Upper lobe of right lung (tissue), 1 donor: Measurements from ENCODE around the gene TENM4. TPM values are rescaled to one million over a fixed set of nuclear protein-coding genes. Genes with fewer than 3 reads are reported as not detected.

Source experiments
- ATAC-seq: fragments of 200-7000 bp; cut with Tn5 transposase; one replicate; pipeline ENCODE4 v1.9.1; 2020; ENCODE audit warnings: mild to moderate bottlenecking, moderate library complexity
- DNase-seq: peaks from one replicate; pipeline ENCODE4 v3.0.0-alpha.2; 2020
- H3K27ac ChIP-seq: fragments of 200-600 bp; one replicate; pipeline ENCODE4 v1.8.0; 2022
- H3K27me3 ChIP-seq: fragments of 200-600 bp; one replicate; pipeline ENCODE4 v1.8.0; 2022; ENCODE audit warnings: mild to moderate bottlenecking
- H3K36me3 ChIP-seq: fragments of 200-600 bp; one replicate; pipeline ENCODE4 v1.8.0; 2022
- H3K4me1 ChIP-seq: fragments of 200-600 bp; one replicate; pipeline ENCODE4 v1.8.0; 2022
- H3K4me3 ChIP-seq: fragments of 200-600 bp; one replicate; pipeline ENCODE4 v1.8.0; 2022; ENCODE audit warnings: mild to moderate bottlenecking
- H3K9me3 ChIP-seq: fragments of 200-600 bp; one replicate; pipeline ENCODE4 v1.8.0; 2022
- CTCF ChIP-seq: fragments of 200-600 bp; IDR thresholded peaks from one replicate; pipeline ENCODE4 v1.8.0; 2022; ENCODE audit warnings: antibody characterized with exemption
- intact Hi-C: fragments of 100-400 bp; cut with DNase I; formaldehyde crosslinking; loops from one replicate; pipeline ENCODE4 v1.11.0; 2022
- total RNA-seq: library from RNA; stranded (reverse); fragmentation: NEBNext Ultra II Directional; extraction: Animal tissue kit (Norgen Biotek cat#: 25700); gene quantifications from one replicate; pipeline ENCODE4 v1.2.1, GENCODE V29; 2021
- donor health status: DM: no; HTN: yes; CAD: no; lungs with severe emphysema.

Gene TENM4
- total RNA-seq, 1 donor from 2014 or later: 4.3 TPM

GRCh38 chr11:78810559-78811009 is 630.2 kb downstream of the TENM4 start:
- Histone ChIP-seq H3K4me3 (no peak overlapping the region), H3K27ac (peak overlapping the region; percentile 71), H3K36me3 (no peaks in the 10 kb centered on the region), H3K4me1 (peaks cover 23% of the 10 kb centered on the region), H3K27me3 (no peaks in the 10 kb centered on the region), H3K9me3 (no peaks in the 10 kb centered on the region)
- no peak for TF ChIP-seq CTCF
- no peak for ATAC-seq
- intact Hi-C loops: no loop called here
- DNase-seq: no peak

- H3K4me3 ChIP-seq: no peak overlapping the region
These were observed 630.8 kb downstream of the TENM4 start for GRCh38 chr11:78809931-78810541.

GRCh38 chr11:78808923-78809322 is 631.9 kb downstream of the TENM4 start:
- Histone ChIP-seq H3K27me3 (no peaks in the 10 kb centered on the region), H3K4me1 (peaks cover 23% of the 10 kb centered on the region), H3K9me3 (no peaks in the 10 kb centered on the region), H3K36me3 (no peaks in the 10 kb centered on the region), H3K27ac (no peak overlapping the region), H3K4me3 (no peak overlapping the region)
- ATAC-seq (no peak), DNase-seq (no peak)
- TF ChIP-seq CTCF: no peak
- intact Hi-C loops: no loop called here

More at GRCh38 chr11:78809931-78810541, 630.8 kb downstream of the TENM4 start:
- DNase-seq (no peak), ATAC-seq (no peak)
- Histone ChIP-seq H3K4me1 (peaks cover 23% of the 10 kb centered on the region), H3K27me3 (no peaks in the 10 kb centered on the region), H3K36me3 (no peaks in the 10 kb centered on the region), H3K9me3 (no peaks in the 10 kb centered on the region), H3K27ac (peak overlapping the region; percentile 71)
- intact Hi-C loops: no loop called here
- TF ChIP-seq CTCF: no peak

GRCh38 chr11:78807351-78807750 is 633.5 kb downstream of the TENM4 start:
- Histone ChIP-seq H3K9me3 (no peaks in the 10 kb centered on the region), H3K4me3 (no peak overlapping the region), H3K4me1 (peaks cover 23% of the 10 kb centered on the region), H3K36me3 (no peaks in the 10 kb centered on the region), H3K27ac (no peak overlapping the region), H3K27me3 (no peaks in the 10 kb centered on the region)
- TF ChIP-seq CTCF: no peak
- intact Hi-C loops: no loop called here
- ATAC-seq: no peak
- DNase-seq: no peak

GRCh38 chr11:78806214-78807004 is 634.4 kb downstream of the TENM4 start:
- Histone ChIP-seq H3K4me1 (peaks cover 30% of the 10 kb centered on the region), H3K27me3 (no peaks in the 10 kb centered on the region), H3K4me3 (no peak overlapping the region), H3K9me3 (no peaks in the 10 kb centered on the region), H3K27ac (peak overlapping the region; percentile 8), H3K36me3 (no peaks in the 10 kb centered on the region)
- ATAC-seq (peak; percentile 56), DNase-seq (no peak)
- no peak for TF ChIP-seq CTCF
- intact Hi-C loops: no loop called here
